ENCODE measurements around the gene RNF208. TPM values are rescaled to one million over a fixed set of nuclear protein-coding genes. Genes with fewer than 3 reads are reported as not detected.

RNF208 gene
- total and polyA plus RNA-seq, 2 donors (not counting 3 experiments of a cell fraction or from before 2014, with no cell fraction given) = 1.3 to 4.8 TPM

DNA sequence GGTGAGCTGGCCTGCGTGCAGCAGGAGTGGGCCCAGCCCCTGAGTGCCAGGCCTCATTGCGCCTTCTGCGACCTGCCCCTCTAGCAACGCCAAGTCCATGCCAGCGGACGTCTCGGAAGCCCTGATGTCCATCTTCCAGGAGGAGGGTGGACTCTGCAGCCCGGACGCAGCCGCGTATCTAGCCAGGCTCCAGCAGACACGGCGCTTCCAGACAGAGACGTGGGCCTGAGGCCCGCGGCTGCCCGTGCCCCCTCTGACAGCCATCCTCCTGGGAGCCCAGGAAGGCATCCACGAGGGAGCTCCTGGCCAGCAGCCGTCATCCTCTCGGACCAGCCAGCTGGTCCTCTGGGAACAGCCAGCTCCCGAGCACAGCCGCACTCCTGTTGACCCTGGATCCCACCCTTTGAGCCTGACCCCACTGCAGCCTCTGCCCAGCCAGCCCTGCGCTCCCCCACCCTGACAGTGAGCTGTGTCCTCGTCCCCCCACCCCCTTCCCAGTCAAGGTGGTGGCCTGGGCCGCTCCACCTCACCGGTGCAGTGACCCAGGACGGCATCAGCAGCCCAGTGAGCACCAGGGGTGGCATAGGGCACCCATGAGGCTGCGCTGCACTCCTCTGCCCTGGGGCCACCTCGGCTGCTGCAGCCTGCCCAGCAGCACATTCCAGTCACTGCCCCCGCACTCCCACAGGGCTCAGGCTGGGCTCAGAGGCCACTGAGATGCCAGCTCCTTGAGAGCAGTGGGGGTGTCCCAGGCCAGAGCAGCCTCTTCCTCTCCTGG, 5.7 kb downstream of the RNF208 start:
- Histone ChIP-seq H3K36me3 (ENCODE audit: control insufficient read depth in 2 of 2, extremely low read depth in 1 of 2, insufficient read depth in 2 of 2, low read length in 2 of 2) (peaks cover 0 to 4% of the 10 kb centered on the region in 2 experiments), H2AFZ (ENCODE audit: low read depth, low read length) (no peak overlapping the region), H3K9me1 (replicated peaks; ENCODE audit: control insufficient read depth, extremely low read depth, insufficient read depth, low read length) (no peaks in the 10 kb centered on the region), H3K27ac (ENCODE audit: insufficient read depth, low read depth, low read length) (no peak overlapping the region), H3K4me2 (ENCODE audit: insufficient read depth, low read length) (no peak overlapping the region), H3K9ac (replicated peaks; ENCODE audit: extremely low read depth, insufficient read depth, low read length) (no peak overlapping the region), H3K27me3 (ENCODE audit: control insufficient read depth in 2 of 2, insufficient read depth in 2 of 2, low read length in 2 of 2) (no peaks in the 10 kb centered on the region), H3K79me2 (ENCODE audit: control insufficient read depth, insufficient read depth, low read length) (no peaks in the 10 kb centered on the region), H4K20me1 (replicated peaks; ENCODE audit: control insufficient read depth, extremely low read depth, insufficient read depth, low read length) (no peaks in the 10 kb centered on the region), H3K9me3 (replicated peaks; ENCODE audit: control insufficient read depth, insufficient read depth, low read length) (no peaks in the 10 kb centered on the region), H3K4me3 (replicated peaks in 1 of 3; ENCODE audit: insufficient read depth in 1 of 3, low read depth in 1 of 3, low read length in 3 of 3) (no peak overlapping the region), H3K4me1 (ENCODE audit: control insufficient read depth, extremely low read depth, insufficient read depth, low read length) (peaks cover 6% of the 10 kb centered on the region)
- POLR2A ChIA-PET = no interaction called here
- CTCF ChIA-PET = interaction anchor here (0.9 kb wide), 1 partner anchor 11 kb away, joined by 3 read pairs; the partner anchor contains the start of gene RNF224
- no peak for FAIRE-seq
- dilution Hi-C loops (cut with MboI; ENCODE audit: extremely low pct_ligation_motif_present, low sequenced_read_pairs) (no loop called here), intact Hi-C loops (cut with micrococcal nuclease) (no loop called here)
- DNase-seq (ENCODE audit: low read depth, low spot score) = no peak
- no TSS peak for BruUV-seq (replicated peaks)
- TF ChIP-seq FOS (IDR thresholded peaks at IDR 0.05; ENCODE audit: borderline replicate concordance, insufficient read depth, low read length) (no peak), JUN (IDR thresholded peaks at IDR 0.05; ENCODE audit: borderline replicate concordance, insufficient read depth, insufficient read length, low read depth) (no peak), POLR2AphosphoS5 (IDR thresholded peaks at IDR 0.05; ENCODE audit: insufficient read depth, low read depth, low read length) (no peak), POLR2A (IDR thresholded peaks at IDR 0.05; ENCODE audit: low read depth, low read length) (no peak), MYC (IDR thresholded peaks at IDR 0.05; ENCODE audit: low read depth, low read length) (no peak), GATA2 (IDR thresholded peaks at IDR 0.05; ENCODE audit: insufficient read depth, insufficient read length, low read depth, low read length) (no peak), EZH2 (IDR thresholded peaks at IDR 0.05; ENCODE audit: borderline replicate concordance, low read depth, low read length, severe bottlenecking) (no peak)
- TF ChIP-seq, protein P1, sequence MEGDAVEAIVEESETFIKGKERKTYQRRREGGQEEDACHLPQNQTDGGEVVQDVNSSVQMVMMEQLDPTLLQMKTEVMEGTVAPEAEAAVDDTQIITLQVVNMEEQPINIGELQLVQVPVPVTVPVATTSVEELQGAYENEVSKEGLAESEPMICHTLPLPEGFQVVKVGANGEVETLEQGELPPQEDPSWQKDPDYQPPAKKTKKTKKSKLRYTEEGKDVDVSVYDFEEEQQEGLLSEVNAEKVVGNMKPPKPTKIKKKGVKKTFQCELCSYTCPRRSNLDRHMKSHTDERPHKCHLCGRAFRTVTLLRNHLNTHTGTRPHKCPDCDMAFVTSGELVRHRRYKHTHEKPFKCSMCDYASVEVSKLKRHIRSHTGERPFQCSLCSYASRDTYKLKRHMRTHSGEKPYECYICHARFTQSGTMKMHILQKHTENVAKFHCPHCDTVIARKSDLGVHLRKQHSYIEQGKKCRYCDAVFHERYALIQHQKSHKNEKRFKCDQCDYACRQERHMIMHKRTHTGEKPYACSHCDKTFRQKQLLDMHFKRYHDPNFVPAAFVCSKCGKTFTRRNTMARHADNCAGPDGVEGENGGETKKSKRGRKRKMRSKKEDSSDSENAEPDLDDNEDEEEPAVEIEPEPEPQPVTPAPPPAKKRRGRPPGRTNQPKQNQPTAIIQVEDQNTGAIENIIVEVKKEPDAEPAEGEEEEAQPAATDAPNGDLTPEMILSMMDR (IDR thresholded peaks at IDR 0.05; ENCODE audit: extremely low read depth in 1 of 2, insufficient read depth in 1 of 2, low read depth in 1 of 2, low read length in 2 of 2) = no peak
- TF ChIP-seq, protein P2, sequence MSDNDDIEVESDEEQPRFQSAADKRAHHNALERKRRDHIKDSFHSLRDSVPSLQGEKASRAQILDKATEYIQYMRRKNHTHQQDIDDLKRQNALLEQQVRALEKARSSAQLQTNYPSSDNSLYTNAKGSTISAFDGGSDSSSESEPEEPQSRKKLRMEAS (IDR thresholded peaks at IDR 0.05; ENCODE audit: insufficient read depth, insufficient read length) = no peak

Data from endothelial cell of umbilical vein (primary cell).